D721Med (cell line): ENCODE data around the gene HHLA2.

Experiments
- DNase-seq: peaks from one replicate; pipeline ENCODE4 v3.0.0; 2011; ENCODE audit warnings: low spot score; ENCODE audit not compliant: insufficient read length
- FAIRE-seq: peaks from 2 replicates; lab custom pipeline; 2011; peaks lifted over from hg19 to GRCh38; lab: Jason Lieb, UNC
- TF ChIP-seq, protein P1 (sequence below): IDR thresholded peaks from 2 replicates; pipeline ENCODE4 v1.5.1; 2012; ENCODE audit warnings: mild to moderate bottlenecking, control low read depth; ENCODE audit not compliant: insufficient read depth; ENCODE audit errors: missing control alignments

HHLA2 gene

DNA sequence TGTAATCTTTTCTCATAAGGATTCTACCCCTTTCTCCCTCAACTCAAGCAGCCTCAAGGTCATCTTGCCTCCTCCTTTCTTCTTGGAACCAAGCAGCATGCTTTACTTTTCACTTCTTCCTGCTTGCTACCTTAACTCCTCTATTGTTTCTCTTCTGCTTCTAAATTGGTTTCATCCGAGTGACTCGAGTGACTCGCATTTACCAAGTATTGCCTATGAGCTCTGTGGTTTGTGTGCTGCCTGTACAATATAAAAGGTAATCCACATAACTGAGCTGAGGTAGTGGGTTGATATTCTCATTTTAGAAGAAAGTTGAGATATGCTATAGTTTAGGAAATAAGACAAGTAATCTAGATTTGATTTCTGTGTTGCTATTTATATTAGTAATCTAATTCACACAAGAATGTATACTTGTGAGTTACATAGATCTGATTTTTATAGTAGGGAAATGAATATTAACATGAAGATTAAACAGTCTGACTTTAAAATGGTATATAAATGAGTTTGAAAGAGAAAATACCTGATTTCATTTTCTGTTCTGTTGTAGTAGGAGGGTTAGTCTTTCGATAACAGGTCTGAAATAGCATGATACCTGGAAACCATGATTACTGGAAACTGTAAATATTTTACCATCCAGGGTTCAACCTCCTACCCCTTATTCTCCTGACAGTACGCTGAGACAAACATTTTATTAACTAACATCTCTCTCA is 5.5 kb downstream of the HHLA2 start:
- FAIRE-seq (no peak), DNase-seq (no peak)
- TF ChIP-seq, protein P1, sequence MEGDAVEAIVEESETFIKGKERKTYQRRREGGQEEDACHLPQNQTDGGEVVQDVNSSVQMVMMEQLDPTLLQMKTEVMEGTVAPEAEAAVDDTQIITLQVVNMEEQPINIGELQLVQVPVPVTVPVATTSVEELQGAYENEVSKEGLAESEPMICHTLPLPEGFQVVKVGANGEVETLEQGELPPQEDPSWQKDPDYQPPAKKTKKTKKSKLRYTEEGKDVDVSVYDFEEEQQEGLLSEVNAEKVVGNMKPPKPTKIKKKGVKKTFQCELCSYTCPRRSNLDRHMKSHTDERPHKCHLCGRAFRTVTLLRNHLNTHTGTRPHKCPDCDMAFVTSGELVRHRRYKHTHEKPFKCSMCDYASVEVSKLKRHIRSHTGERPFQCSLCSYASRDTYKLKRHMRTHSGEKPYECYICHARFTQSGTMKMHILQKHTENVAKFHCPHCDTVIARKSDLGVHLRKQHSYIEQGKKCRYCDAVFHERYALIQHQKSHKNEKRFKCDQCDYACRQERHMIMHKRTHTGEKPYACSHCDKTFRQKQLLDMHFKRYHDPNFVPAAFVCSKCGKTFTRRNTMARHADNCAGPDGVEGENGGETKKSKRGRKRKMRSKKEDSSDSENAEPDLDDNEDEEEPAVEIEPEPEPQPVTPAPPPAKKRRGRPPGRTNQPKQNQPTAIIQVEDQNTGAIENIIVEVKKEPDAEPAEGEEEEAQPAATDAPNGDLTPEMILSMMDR = no peak

DNA sequence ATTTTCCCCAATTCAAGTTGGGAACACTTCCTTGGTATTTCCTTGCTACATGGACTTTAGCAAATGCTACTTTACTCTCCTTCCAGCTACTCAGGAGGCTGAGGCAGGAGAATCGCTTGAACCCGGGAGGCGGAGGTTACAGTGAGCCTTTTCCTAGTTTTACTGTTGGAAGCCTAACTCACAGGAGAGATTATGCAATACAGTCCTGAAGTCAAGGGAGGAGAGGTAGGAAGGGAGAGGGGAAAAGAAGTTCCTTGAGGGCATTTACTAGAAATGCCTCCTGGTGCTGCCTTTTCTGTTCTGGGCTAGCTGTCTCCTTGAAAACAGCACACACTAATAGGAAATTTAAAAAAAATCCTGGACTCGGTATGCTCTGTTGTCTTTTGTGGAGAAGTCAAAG is 6.2 kb downstream of the HHLA2 start:
- no peak for FAIRE-seq
- no peak for DNase-seq
- TF ChIP-seq, protein P1 = no peak

DNA sequence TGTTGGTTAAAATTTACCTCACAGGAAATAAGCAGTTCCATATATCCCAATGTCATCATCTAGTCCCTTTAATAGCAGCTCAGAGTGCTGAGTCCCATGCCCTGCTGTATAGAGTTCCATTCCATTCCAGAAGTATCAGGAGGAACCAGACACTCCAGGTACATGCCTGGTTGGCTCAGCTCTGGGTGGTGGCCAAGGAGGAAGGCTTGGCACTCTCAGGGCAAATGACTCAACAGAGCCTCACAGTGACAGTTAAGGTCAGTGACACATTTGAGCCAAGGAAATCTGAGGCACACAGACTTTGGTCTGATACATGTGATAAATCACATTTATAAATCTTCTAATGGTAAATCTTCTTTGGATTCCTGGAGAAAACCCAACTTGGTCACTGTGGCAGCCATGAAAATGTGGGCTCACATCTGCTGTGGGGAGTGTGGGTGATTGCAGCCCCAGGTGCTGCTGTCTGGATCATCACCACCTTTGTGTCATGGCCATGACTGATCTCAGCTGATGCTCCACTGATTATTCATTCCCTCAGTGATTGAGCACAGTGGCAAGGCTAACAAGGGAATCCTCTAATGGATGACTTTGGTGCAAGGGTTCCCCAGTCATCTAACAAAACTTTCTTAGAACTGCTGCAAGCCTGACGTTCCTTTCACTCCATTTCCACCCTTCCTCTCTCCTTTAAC is 9.3 kb downstream of the HHLA2 start:
- no peak for DNase-seq
- no peak for FAIRE-seq
- TF ChIP-seq, protein P1 = no peak

DNA sequence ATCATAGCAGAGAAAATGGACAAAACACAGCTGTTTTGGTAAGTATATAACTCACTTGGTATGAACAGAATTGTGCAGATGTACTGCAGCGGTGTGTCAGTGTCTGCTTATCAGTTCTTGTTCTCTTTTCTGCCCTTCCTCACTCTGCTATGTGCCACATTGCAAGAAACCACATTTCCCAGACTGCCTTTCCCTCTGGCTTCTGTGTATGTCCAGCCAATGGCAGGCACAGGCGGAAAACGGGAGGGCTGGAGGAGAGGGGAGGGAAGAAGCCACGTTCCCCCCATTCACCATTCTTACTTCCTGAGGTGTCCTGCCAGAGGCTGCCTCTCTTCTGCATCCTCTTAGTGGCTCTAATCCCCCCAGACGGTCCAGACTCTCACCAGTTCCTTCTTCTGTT is 15.4 kb downstream of the HHLA2 start:
- TF ChIP-seq, protein P1 = no peak
- DNase-seq = no peak
- FAIRE-seq = no peak

DNA sequence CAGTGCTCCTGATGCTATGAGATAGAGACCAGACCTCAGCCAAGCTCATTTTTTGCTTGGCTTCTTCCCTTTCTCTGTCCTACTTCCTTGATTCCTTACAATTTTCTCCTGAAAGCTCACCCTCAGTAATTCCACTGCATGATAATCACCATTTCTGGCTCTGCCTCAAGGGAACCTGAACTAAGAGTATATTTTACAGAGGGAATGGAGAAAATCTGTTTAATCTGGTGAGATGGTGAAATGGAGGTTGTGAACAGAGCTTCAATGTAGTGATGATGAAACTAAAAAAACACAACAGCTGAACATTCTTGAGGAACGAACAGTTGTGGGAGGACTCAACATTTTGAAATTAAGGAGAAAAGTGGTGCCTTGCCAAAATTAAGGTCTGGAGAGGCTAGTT is 16.3 kb downstream of the HHLA2 start:
- FAIRE-seq (no peak), DNase-seq (no peak)
- TF ChIP-seq, protein P1 = no peak

DNA sequence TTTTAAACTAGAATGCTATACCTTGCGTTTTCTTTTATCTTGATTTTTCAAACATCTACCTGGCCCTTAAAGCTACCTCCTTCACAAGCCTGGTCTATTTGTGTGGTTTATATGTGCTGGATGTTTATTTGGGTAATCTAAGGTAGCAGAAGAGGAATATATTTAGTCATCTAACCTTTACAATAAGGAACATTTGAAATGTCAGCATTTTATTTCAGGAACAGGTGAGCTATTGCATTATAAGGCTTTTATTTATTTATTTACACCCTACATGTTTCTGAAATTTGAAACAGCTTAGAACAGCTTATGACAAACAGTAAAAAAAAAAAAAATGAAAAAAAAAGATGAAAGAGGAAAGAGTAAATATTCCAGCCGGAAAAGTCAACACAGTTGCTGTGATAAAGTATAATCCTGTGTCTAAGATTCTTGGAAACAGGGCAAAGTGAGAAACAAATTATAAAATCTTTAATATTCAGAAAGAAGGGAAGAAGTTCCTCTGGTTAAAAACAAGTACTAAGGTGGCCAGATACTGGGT is 19.5 kb downstream of the HHLA2 start:
- FAIRE-seq = no peak
- TF ChIP-seq, protein P1 = no peak

DNA sequence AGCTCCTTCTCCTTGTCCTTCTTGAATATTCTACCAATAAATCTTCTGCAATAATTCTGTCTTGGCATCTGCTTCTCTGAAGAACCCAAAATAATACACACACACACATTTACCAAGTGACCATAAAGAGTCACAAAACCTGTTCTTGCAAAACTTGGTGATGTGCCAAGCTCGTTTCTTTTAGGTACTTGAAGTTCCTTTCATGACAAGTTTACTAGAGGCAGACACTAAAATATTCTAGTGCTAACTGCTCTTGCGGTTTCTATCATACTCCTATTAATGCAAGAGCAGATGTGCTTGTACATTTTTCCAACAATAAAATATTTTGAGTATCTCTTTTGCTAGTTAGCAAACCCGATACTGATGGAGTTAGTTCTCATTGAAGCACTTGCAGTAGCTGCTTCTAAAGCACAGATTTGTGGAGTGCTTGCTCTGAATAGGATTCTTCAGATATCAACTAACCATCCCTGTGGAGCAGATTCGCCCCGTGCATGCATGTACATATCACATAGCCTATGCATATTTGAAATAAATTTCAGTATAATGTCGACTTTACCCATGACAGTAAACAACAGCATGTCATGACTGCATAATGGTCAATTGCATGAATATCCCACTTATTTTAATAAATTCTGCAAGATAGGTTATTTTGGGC is 23.2 kb downstream of the HHLA2 start:
- DNase-seq = no peak
- TF ChIP-seq, protein P1 = no peak
- FAIRE-seq = no peak

More for the DNA sequence above, 19.5 kb downstream of the HHLA2 start:
- no peak for DNase-seq
